GM21737 (cell line): ENCODE results near the gene VPS13A.

ENCODE experiments used
- ATAC-seq: cut with Tn5 transposase; IDR thresholded peaks from one replicate; pipeline ENCODE4 v1.9.1; 2021; ENCODE audit warnings: mild to moderate bottlenecking, moderate library complexity; ENCODE audit not compliant: unreplicated experiment

VPS13A gene

DNA sequence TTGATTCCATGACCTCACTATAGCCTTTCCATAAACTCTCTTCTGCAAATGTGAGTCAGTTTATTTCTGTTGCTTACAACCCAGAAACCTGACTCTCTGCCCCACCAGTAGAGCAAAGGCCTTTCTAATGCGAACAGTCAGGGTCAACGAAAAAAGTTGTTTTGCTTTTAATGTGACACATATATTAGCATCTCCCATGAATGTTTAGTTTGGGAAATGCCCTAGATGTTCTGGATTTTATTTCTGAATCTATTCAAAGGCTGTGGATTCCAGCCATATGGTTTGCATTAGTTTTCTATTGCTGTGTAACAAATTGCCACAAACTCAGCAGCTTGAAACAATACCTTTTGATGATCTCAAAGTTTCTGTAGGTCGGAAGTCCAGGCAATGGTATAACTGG, 277.3 kb downstream of the VPS13A start:
- ATAC-seq = no peak

GRCh38 chr9:77455312-77455927, 278.1 kb downstream of the VPS13A start:
- no peak for ATAC-seq

GRCh38 chr9:77456829-77457437, 279.6 kb downstream of the VPS13A start:
- ATAC-seq = peak; percentile 88

DNA sequence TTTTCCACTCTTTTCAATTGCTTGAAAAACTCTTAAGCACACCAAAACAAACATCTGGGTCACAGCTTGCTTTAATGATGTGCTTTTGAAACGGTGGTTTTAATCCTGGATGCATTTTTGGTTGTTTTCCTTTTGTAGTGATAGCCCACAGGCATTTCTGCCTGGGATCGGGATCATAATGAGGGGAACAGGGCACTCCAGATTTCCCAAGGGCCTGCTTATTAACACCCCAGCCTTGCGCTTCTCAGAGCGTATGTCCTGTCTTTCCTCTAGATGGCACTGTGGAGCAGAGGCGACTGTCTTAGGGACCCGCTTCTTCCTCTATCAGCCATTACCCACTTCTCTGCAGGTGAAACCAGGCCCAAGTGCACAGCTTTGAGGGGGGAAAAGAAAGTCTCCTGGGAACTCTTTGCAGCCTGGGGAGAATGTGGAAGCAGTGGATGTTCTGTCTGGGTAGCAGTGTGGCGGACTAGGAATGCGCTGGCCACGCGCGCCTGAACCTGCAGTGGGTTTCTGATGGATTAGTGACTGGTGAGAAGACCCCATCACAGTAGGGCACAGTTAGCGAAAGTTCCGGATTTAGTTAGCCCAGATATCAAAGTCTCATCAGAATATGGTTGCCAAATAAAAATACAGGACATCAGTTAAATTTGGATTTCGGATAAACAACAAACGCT, 280.7 kb downstream of the VPS13A start:
- peak; percentile 81 for ATAC-seq

DNA sequence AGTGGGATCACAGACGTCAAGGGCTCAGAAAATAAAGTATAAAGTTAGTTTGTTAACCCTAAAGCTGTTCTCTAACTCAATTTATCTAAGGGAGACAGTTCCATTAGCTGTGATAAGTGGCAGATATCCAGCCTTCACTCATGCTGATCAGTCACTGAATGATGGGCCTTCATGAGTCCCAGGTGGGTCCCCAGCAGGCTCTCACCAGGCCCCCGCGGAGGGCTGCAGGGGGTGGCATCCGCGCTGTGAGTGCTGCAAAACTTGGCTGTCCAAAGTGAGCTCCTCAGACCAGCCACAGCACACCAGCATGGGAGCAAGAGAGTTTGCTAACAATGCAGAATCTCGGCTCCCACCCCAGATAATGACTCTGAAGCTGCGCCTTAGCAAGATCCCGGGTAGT, 283.6 kb downstream of the VPS13A start:
- no peak for ATAC-seq

DNA sequence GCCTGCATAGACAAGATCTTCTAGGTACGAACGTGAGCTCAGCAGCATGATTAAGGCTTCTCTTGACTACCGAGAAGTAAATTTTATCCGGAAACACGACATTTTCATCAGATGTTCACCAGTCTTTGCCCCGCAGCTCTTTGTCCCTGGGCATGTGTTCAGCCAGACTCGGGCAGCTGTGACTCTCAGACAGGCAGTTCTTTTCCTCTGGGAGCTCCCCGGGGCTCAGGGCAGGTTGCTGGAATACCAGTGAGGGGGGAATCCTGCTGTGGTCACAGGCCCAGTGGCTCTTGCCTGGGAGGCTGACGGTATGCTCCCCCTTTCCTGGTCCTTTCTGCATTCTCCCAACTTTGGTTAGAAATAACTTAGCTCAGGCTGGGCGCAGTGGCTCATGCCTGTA, 284.7 kb downstream of the VPS13A start:
- no peak for ATAC-seq

- no peak for ATAC-seq
Observed at GRCh38 chr9:77463151-77463550, 285.8 kb downstream of the VPS13A start.

DNA sequence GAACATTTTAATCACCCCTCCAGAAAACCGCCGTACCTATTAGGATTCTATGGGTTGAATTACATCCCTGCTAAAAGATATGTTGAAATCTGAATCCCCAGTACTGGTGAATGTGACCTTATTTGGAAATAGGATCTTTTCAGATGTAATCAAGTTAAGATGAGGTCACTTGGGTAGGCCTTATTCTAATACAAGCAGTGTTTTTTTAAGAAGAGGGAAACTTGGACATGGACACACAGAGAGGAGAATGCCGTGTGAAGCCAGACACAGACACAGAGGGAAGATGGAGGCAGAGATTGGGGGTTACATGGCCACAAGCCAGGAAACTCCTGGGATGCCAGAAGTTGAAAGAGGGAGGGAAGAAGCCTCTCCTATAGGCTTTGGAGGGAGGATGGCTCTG, 287.3 kb downstream of the VPS13A start:
- no peak for ATAC-seq

GRCh38 chr9:77469515-77470231, 292.3 kb downstream of the VPS13A start:
- no peak for ATAC-seq
